ENCODE data around the gene COA1.

- no peak for TF ChIP-seq EZH2 (IDR thresholded peaks at IDR 0.05; ENCODE audit: insufficient read depth, poor library complexity, severe bottlenecking)
- no peak for TF ChIP-seq EZH2phosphoT487 (IDR thresholded peaks at IDR 0.05; ENCODE audit: insufficient read depth, low read depth)
These were observed 69.2 kb downstream of the COA1 start for GRCh38 chr7:43660141-43660540.
